C1 segment of cervical spinal cord (tissue), 14 donors: ENCODE results near the gene WDFY3.
"Not testable (repeated sequence)": the region's sequence is repeated elsewhere in the genome, so short reads cannot be mapped to it uniquely, and the experiment has no call there.

ENCODE experiments used
- DNase-seq, 14 donors: peaks; one replicate each; lab custom pipeline; 2025; lab: John Stamatoyannopoulos, UW

Gene WDFY3

DNA sequence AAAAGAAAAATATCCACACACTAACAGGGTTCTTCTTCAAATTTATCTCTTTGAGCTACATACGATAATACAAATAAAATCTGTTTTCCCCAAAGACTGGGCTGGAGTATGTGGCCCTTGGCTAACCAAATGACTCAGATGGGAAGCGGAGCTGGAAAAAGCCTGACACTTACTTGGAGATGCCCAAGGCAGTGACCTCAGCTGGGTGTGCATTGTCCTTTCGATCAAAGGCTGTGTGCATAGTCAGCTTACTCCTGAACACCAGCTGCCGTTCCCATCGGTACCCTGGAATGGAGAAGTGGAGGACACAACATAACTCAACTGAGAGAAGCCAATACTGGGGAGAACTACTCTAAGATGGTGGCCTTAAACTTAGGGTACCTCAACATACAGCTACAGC is 288.5 kb downstream of the WDFY3 start:
- DNase-seq: no peak

GRCh38 chr4:84677093-84677492 is 289.4 kb downstream of the WDFY3 start:
- DNase-seq: no peak

DNA sequence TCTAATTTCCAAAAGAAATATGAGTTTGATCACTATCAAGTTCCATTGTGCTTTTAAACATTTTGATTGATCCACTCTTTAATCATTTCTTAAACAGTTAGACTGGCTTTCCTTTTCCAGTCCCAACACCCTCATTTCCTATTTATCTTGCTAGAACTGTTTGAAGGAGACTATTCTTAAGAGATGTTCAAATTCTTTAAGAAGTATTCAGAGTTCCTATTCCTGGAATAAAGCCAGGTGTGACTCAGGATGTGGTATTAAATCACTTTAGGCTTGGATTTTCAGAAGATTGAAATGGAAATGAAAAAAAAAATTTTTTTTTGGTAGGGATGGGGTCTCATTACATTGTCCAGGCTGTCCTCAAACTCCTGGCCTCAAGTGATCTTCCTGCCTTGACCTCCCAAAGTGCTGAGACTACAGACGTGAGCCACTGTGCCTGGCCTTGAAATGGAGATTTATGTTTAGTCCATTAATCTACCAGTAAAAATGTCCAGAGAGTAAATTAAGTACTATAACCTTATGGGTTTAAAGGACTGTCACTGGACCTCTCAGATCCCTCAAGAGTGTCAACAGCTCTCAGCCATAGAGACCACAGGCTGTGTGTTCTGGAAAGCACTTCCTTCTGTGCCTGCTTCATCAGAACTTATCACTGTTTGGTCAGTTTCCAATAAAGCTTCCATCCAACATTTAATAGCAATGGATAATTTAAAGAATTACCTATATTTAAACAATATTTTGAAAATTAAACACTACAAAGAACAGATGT is 292.8 kb downstream of the WDFY3 start:
- no peak for DNase-seq

DNA sequence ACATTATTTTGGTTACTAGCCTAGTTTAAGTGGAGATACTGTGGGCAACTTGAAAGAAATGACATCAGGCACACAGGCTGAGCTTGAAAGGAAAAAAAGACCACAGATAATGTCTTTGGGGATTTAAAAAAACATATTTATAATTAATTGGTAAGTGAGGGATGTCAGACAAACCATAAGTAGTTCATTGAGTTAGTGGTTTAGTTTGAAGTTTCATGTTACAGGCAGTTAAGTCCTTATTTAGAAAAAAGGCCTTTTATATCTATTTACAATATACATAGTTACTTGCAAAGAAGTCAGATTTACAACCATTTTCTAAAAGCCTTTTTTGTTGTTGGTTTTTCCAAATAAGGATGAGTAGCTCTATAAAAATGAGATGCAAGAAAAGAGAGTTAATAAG is 294.3 kb downstream of the WDFY3 start:
- DNase-seq: no peak

- no peak for DNase-seq
These were observed 297.3 kb downstream of the WDFY3 start for GRCh38 chr4:84669201-84669600.

GRCh38 chr4:84666439-84666838 is 300.1 kb downstream of the WDFY3 start:
- DNase-seq: no peak

DNA sequence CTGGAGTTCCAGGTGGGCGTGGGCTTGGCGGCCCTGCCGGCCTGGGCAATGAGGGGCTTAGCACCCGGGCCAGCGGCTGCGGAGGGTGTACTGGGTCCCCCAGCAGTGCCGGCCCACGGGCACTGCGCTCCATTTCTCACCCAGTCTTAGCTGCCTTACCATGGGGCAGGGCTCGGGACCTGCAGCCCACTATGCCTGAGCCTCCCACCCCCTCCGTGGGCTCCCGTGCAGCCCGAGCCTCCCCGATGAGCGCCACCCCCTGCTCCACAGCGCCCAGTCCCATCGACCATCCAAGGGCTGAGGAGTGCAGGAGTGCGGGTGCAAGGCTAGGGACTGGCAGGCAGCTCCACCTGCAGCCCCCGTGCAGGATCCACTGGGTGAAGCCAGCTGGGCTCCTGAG is 301.7 kb downstream of the WDFY3 start:
- DNase-seq: not testable (repeated sequence)

DNA sequence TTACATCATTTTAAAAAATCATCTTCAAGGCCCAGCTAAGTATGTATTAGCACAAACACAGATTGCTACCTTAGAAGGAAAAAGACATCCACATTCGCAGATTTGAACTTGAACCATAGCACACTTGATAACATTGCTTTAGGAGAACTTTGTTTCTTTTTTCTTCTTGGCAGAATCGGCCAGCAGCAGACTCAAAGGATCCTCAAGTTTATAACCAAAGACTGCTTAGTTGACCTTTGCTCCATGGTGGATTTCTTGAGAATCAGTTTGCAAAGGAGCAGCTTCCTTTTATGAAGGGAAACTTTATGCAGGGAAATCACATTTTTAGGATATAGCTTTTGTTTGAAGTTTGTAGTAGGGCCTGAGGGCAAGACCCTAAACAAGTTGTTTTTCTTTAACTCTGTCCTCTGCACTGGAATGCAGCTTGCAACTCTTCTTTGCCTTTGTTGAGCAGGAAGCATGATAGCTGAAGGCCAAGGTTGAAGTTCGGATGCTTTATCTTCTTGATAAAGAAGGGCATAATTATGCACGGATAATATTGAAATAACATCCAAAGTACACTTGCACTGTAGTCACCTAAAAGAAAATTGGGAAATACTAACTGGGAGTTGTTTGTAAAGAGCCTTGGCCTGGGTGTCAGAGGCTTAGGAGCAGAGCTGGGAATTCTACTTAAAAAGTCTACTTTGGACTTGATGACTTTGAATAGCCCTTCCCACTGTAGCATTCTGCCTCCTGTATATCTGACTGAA is 305.1 kb downstream of the WDFY3 start:
- DNase-seq: no peak

GRCh38 chr4:84660606-84661005 is 305.9 kb downstream of the WDFY3 start:
- no peak for DNase-seq

- no peak for DNase-seq
These were observed 314.0 kb downstream of the WDFY3 start for GRCh38 chr4:84652478-84652877.

DNA sequence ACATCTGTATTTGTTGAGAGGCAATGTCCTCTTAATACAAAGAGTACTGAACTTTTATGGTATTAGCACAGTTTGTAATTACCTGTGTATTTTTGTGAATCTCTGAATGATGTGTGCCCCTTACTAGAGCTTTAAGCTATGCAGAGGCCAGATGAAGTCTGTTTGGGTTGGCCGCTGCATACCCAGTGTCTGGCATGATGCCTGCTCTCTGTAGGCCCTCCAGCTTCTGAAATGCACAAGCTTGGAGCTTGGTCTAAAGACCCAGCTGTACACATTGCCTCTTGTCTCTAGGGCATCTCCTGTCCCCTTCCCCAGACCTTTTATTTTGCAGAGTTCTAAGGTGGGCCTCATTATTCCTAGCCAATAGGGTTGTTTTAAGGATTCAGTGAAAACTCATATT is 315.0 kb downstream of the WDFY3 start:
- DNase-seq: no peak

- DNase-seq: no peak
These were observed 317.4 kb downstream of the WDFY3 start for GRCh38 chr4:84648863-84649647.

GRCh38 chr4:84648178-84648577 is 318.3 kb downstream of the WDFY3 start:
- DNase-seq: no peak

GRCh38 chr4:84647312-84647884 is 319.1 kb downstream of the WDFY3 start:
- no peak for DNase-seq

DNA sequence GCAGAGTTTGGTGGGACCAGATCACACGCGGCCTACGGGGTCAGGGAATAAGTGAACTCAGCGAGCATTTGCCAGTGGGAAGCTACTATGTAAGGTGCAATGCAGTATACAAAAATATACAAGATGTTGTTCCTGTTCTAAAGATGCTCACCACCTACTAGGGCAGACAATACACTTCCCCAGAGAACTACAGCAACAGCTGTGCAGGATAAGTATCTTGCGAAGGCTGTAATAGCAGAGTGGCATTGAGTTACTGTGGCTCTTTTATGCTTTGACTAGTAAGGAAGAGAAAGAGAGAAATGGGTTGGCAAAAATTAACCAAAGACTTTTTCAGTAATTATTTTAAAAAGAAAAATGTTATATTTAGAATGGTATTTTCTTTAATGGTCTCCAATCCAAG is 322.4 kb downstream of the WDFY3 start:
- DNase-seq: no peak

DNA sequence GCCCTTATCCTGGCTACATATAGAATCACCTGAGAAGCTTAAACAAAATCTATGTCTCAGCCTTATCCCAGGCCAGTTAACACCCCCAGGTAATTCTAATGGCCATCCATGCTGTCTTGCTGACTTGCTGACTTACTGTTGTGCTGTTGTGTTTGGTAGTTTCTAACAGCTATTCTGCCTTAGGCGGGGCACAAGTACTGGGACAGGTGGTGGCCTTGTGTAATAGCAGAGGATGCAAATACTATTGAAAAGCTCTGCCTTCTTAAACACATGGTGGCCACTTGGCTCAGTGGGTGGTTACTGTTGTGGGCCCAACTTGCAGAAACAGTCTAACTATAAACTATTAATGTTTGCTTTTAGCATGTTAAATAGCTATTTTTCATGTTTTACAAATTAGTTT is 327.3 kb downstream of the WDFY3 start:
- no peak for DNase-seq

DNA sequence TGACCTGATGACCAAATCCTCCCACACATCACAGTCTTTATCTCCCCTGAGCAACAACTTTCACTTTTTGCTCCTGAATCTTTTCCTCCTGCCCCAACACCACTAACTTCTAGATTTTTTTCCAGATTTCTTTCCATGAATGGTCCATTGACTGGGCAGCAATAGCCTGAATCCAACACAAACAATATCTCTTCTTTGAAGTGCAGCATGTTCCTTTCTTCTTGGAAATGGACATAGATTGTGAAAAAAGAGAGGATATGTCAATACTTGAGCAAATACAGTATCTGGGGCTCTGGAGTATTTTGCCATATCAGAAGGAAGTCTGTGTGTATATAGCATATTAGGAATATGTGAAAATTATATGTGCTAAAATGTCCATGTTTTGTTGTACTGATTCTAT is 328.4 kb downstream of the WDFY3 start:
- no peak for DNase-seq

- DNase-seq: no peak
These were observed 331.5 kb downstream of the WDFY3 start for GRCh38 chr4:84634961-84635360.

- DNase-seq: no peak
These were observed 334.4 kb downstream of the WDFY3 start for GRCh38 chr4:84632092-84632491.

- no peak for DNase-seq
These were observed 334.9 kb downstream of the WDFY3 start for GRCh38 chr4:84631573-84631972.

GRCh38 chr4:84626673-84627072 is 339.8 kb downstream of the WDFY3 start:
- DNase-seq: no peak

DNA sequence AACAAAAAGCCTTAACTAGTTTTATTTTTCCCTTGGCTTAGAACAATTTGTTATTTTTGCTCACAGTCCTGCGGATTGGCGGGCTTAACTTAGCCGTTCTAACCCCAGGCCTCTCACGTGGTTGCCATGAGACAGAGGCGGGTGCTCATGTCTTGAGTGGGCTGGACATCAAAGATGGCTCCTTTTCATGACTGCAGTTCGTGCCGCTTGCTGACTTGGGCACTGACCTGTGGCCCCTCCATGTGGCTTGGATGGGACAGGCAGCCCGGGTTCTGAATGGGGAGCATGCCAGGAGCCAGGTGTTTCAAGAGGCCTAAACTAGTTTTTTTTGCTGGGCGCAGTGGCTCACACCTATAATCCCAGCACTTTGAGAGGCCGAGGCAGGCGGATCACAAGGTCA is 342.8 kb downstream of the WDFY3 start:
- DNase-seq: no peak
